Activated CD4-positive, alpha-beta T cell treated with anti-CD3 and anti-CD28 coated beads, Interleukin-10, Interleukin-2, amounts not matched to agents 100 ng/mL and 50 ng/mL, durations not matched to agents 16 hours and 8 hours (primary cell): ENCODE measurements around the gene RAD51B.

Experiments used
- DNase-seq: peaks from one replicate; pipeline ENCODE4 v3.0.0-alpha.2; 2020

The RAD51B gene

GRCh38 chr14:68594737-68595380, 775.3 kb downstream of the RAD51B start:
- no peak for DNase-seq

- no peak for DNase-seq
These were observed 776.6 kb downstream of the RAD51B start for GRCh38 chr14:68596211-68596610.

- DNase-seq, result no peak
These were observed 777.1 kb downstream of the RAD51B start for GRCh38 chr14:68596701-68597100.

GRCh38 chr14:68598089-68598488, 778.5 kb downstream of the RAD51B start:
- DNase-seq, result no peak

DNA sequence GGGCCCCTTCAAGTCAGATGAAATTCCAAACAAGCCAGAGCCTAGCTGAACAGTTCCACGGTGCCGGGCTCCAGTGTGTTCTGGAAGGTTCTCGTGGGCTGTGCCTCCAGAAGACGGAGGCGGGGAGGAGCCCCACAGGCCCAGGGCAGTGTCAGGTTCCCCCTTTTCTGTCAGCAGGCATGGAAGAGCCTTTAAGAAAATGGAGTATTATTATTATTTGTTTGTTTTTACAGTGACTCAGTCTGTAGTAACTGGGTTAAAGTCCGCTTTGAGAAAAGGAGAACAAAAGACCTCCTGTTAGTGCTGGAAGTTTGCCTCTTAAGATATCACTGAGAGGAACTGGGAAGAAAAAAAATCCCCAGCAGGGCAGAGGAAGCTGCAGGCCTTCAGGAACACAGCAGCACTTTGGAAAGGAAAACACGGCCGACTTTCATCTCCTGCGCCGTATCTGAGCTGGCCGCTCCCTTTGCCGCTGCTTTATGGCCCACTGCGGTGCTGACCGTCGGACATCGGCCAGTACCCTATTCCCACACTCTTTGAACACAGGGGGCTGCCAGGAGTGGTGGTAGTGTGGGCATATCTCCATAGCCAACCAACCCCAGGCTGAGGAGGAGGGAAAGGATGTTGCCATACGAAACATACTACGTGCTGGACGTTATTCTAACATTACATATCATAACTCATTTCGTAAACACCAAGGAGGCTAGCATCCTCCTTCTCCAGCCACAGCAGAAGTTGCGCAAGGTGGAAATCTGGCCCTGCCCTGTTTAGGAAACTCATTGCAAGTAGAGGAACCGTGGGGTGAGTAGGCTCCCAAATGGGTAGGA, 779.3 kb downstream of the RAD51B start:
- DNase-seq, result no peak

DNA sequence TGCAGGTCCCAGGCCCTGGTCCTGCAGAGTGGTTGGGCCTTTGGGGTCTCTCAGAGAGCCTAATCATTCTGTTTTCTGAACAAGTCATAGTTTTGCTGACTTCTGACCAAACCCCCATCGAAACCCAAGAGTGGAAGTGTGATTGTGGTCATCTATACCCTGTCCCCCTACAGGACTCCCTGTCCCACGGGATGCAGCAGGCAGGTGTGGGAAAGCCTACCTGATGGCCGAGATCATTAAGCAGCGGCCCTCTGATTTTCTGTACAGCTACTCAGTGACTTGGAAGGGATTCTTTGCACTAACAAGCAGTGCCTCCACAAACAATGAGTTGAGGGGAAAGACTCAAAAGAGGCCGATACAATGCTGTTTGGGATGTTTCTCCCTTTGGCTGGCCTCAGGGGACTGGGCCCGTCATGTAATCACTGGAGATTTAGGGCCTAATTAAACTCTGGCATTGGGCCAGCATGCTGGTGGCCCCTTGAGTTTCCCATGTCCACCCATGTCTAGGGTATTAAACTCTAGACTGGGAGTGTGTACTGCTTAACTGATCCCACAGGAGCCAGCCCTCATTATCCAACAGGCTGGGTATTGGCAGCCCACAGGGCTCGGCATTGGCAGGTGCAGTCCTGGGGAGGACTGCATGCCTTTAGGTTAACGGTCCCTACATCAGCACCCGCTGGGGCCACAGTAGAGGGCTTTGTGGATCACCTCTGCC, 780.5 kb downstream of the RAD51B start:
- DNase-seq, result no peak

DNA sequence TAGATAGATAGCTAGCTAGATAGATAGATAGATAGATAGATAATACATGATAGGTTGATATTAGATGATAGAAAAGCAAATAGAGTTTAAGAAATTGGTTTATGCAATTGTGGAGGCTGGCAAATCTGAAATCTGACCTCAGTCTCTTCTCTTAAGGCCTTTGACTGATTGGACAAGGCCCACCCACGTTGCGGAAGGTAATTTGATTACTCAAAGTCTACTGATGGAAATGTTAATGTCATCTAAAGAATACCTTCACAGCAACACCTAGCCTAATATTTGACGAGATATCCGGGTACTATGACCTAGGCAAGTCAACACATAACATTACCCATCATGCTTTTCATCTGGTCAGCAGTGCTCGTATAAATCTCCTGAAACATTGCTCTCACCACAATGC, 782.9 kb downstream of the RAD51B start:
- DNase-seq, result no peak

DNA sequence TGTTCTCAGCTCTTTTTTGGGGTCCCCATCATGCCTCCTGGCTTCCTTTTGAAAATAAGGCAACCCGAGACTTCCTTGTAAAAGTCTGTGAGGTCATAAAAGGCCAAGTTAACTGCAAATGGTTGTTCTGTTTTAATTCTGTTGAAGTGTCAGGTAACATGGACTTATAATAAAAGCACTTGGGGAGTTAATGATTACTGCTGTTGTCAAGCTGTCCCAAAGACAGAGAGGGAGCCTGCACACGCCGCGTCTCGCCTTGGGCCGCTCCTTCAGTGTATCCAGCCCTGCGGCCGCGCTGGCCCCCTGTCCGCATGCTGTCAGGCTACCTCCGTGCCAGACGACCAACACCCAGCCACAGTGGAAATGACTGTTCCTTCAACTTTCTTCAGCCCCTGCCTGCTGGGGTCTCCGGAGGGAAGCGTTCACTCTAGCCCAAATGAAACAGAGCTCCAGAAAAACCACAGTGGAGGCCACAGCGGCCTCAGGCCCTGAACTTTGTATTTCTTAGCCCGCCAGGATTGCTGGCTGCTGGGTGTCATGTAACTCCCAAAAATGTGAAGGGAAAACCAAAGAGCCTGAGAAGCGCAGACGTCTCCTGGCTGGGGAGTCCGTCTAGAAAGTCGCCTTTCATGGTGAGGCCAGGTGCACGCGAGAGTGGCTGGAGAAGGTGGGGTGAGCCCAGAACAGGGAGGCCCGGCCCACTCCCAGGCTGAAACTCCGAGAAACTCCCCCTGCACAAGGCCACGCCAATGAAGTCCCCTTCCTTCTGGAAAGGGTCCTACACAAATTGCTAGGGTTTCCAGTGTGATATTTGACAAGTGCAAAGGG, 784.2 kb downstream of the RAD51B start:
- DNase-seq, result no peak

DNA sequence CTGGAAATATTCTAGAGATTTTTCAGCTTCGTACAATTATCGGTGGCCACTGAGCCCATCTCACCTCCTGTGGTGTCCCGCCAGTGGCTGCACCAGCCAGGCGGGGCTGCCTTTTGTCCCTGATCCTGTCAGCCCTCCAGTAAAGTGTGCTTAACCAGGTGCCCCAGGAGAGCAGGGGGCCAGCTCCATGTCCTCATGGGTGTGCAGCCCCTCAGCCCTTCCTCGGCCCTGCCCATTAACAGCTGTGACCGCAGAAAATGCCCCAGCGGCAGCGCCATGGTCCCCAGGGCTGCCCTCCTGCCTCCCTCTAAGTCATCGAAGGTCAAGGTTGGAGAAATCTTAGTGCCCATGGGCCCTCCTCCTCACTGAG, 784.8 kb downstream of the RAD51B start:
- no peak for DNase-seq

- DNase-seq, result no peak
These were observed 785.2 kb downstream of the RAD51B start for GRCh38 chr14:68604822-68605221.

- no peak for DNase-seq
These were observed 786.6 kb downstream of the RAD51B start for GRCh38 chr14:68606176-68606575.

DNA sequence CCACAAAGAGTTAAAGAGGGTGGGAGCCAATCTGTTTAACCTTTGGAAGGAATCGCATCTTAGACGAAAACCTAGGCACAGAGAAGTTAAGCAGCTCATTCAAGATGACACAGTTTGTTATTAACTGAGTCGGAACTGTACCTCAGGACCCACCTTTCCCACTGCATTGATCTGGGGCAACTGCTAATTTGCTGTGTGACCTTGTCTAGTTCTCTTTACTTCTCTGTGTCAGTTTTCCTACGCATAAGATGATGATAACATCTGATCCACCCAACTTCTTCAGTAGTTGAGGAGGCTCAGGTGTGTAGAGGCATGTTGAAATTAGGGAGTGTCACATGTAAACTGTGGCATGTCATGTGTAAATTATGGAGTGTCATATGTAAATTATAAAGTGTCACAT, 787.1 kb downstream of the RAD51B start:
- no peak for DNase-seq

- no peak for DNase-seq
These were observed 787.7 kb downstream of the RAD51B start for GRCh38 chr14:68607081-68607866.

DNA sequence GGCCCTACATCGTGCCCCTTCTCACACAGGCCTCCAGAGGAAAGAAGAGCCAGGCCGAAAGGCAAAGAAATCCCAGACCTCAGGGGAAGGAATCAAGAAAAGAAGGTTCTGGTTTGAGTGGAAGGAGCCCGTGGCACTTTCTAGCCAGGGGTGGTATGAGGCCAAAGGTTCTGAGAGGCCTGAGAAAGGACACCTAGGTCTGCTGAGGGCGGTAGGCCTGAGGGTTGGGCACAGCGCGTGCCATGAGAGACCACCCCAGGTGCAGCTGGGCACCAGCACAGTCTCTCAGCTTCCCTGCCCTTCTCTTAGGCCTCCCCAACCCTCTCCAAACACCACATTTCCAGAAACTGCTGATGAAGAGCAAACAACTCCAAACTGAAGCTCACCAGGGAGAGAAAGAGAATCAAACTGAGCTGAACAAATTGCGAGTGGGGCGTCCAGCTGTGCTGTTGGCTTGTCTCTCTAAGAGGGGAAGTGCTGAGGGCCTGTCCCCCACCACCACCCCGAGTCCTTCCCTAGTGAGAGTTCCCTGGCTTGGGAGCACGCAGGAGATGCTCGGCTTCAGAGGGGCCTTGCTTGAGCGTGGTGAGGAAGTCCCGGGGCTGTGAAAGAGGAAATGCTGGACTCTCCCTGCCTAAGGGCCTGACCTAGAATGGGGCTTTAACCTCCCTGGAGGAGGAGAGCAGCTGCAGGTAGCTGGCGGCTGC, 788.4 kb downstream of the RAD51B start:
- no peak for DNase-seq

DNA sequence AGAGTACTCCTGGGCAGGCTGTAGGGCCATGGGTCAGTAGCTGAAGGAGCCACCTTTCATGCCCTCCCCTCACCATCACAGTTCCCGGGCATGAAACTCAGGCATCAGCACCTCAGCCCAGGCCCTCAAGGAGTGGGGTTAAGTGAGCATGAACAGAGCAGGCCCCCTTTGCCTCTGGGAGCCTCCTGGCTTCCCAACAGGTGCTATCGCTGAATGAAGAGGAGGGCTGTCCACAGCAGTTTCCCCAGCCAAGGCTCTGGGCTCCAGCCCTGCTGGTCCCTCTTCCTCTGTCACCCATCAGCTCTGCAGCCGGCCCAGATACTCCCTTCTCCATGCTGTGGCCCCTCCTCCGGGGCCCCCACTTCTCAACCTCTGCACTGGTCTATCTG, 789.0 kb downstream of the RAD51B start:
- no peak for DNase-seq

- DNase-seq, result no peak
These were observed 789.4 kb downstream of the RAD51B start for GRCh38 chr14:68609012-68609411.

DNA sequence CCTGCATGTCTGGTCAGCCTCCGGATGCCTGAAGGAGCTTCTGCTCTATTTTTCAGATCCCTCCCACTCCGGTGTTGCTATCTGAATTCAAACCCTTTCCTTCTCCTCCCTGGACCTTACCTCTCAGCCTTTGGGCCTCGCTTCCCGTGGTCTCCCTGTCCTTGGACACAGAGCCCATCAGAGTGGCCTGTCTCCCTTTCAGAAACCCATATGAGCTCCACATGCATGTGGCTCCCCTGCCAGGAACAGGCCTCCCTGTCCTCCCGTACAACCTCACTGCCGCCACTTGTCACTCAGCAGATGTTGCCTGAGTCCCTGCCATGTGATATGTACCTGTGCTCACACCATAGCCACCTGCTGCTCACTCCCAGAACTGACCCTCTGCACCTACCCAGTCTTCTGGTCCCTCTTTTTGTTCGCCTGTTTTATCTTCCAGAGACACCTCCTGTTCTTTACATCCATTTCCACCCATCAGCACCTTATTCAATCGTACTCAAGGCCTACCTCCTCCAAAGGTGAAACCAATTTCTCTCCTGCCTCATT, 790.7 kb downstream of the RAD51B start:
- DNase-seq, result no peak

DNA sequence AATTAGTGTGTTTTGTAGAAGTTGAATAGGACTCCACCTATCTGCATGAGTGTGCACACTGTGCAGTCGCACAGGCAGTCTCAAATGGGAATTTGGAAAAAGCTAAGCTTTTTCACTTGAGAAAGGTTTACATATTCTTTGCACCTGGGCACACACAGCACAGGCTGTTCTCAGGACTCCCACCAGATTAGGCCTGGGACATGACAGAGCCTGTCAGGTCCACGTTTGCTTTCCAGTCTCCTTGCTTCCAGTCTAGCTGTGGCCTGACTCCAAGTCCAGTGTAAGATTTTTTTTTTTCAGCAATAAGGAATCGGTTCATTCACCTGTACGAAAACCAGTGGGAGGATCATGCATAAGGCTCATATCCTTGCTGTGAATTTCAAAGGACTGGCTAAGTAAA, 792.0 kb downstream of the RAD51B start:
- no peak for DNase-seq

GRCh38 chr14:68612049-68612448, 792.5 kb downstream of the RAD51B start:
- DNase-seq, result no peak

- DNase-seq, result no peak
These were observed 796.8 kb downstream of the RAD51B start for GRCh38 chr14:68616221-68616902.
